HG02759 (cell line): ENCODE data around the gene MYOM3.

Source experiments
- ATAC-seq: cut with Tn5 transposase; IDR thresholded peaks from one replicate; pipeline ENCODE4 v1.9.1; 2021; ENCODE audit warnings: mild to moderate bottlenecking, moderate library complexity; ENCODE audit not compliant: unreplicated experiment

Gene MYOM3

GRCh38 chr1:24111996-24112779 is at the start of gene MYOM3:
MYOM3 (minus strand) TSS chr1:24112135; CDS start chr1:24108636, 3,499 bp downstream.
- no peak for ATAC-seq

GRCh38 chr1:24161270-24161669 is 49.3 kb upstream of the MYOM3 start:
- ATAC-seq: no peak

- ATAC-seq: no peak
These were observed 47.4 kb upstream of the MYOM3 start for GRCh38 chr1:24159366-24159765.

- no peak for ATAC-seq
These were observed 46.1 kb upstream of the MYOM3 start for GRCh38 chr1:24157918-24158481.

- ATAC-seq: no peak
These were observed 44.8 kb upstream of the MYOM3 start for GRCh38 chr1:24156542-24157260.

- no peak for ATAC-seq
These were observed 43.3 kb upstream of the MYOM3 start for GRCh38 chr1:24155011-24155782.

- no peak for ATAC-seq
These were observed 42.3 kb upstream of the MYOM3 start for GRCh38 chr1:24154215-24154614.

GRCh38 chr1:24152631-24153494 is 40.9 kb upstream of the MYOM3 start:
- ATAC-seq: no peak

GRCh38 chr1:24151175-24151533 is 39.2 kb upstream of the MYOM3 start:
- no peak for ATAC-seq

GRCh38 chr1:24150234-24151174 is 38.6 kb upstream of the MYOM3 start:
- no peak for ATAC-seq

GRCh38 chr1:24149866-24150233 is 37.9 kb upstream of the MYOM3 start:
- ATAC-seq: no peak

GRCh38 chr1:24147816-24148215 is 35.9 kb upstream of the MYOM3 start:
- no peak for ATAC-seq

GRCh38 chr1:24147194-24147593 is 35.3 kb upstream of the MYOM3 start:
- ATAC-seq: no peak

GRCh38 chr1:24142546-24143534 is 30.9 kb upstream of the MYOM3 start, which contains the start of gene IL22RA1:
IL22RA1 (minus strand) TSS chr1:24143140; CDS start chr1:24143082, 58 bp downstream.
- no peak for ATAC-seq

- ATAC-seq: no peak
These were observed 29.5 kb upstream of the MYOM3 start for GRCh38 chr1:24141311-24141997.

- ATAC-seq: no peak
These were observed 28.8 kb upstream of the MYOM3 start for GRCh38 chr1:24140741-24141181.

- ATAC-seq: no peak
These were observed 28.0 kb upstream of the MYOM3 start for GRCh38 chr1:24139841-24140425.
